ENCODE measurements around the gene REG4.

DNA sequence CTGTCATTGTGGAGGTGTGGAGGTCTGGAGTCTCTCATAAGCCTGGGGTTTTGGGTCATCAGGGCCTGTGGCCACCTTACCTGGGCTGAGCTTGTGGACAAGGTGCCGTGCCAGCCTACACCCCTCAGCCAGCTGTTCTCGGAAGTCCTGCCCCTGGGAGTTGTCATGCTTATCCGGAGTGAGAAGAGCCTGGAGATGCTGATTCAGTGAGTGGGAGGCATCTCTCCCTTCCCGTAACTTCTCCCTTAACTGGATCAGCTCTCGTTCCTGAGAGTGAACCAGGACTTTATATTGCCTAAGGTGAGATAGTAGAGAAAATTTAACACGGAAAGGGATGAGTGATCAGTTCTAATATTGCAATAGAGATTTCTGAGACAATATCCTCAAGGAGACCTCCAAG, 30.0 kb upstream of the REG4 start:
- TF ChIP-seq, protein P1, sequence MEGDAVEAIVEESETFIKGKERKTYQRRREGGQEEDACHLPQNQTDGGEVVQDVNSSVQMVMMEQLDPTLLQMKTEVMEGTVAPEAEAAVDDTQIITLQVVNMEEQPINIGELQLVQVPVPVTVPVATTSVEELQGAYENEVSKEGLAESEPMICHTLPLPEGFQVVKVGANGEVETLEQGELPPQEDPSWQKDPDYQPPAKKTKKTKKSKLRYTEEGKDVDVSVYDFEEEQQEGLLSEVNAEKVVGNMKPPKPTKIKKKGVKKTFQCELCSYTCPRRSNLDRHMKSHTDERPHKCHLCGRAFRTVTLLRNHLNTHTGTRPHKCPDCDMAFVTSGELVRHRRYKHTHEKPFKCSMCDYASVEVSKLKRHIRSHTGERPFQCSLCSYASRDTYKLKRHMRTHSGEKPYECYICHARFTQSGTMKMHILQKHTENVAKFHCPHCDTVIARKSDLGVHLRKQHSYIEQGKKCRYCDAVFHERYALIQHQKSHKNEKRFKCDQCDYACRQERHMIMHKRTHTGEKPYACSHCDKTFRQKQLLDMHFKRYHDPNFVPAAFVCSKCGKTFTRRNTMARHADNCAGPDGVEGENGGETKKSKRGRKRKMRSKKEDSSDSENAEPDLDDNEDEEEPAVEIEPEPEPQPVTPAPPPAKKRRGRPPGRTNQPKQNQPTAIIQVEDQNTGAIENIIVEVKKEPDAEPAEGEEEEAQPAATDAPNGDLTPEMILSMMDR (IDR thresholded peaks at IDR 0.05) = no peak
- no peak for TF ChIP-seq POLR2A (IDR thresholded peaks at IDR 0.05)

Measured in heart left ventricle (tissue), 13 donors.